ENCODE measurements around the gene KRT25. TPM values are rescaled to one million over a fixed set of nuclear protein-coding genes. Genes with fewer than 3 reads are reported as not detected.

KRT25 gene
- total RNA-seq, 1 experiment from 2014 or later, result not detected

- TF ChIP-seq TEAD4 (CRISPR knock-in tag; IDR thresholded peaks at IDR 0.05) (no peak), NR2C2 (CRISPR knock-in tag; IDR thresholded peaks at IDR 0.05) (no peak), MAX (CRISPR knock-in tag; IDR thresholded peaks at IDR 0.05) (no peak), ZNF121 (CRISPR knock-in tag; IDR thresholded peaks at IDR 0.05) (no peak), ZSCAN18 (CRISPR knock-in tag; IDR thresholded peaks at IDR 0.05) (no peak), ZNF671 (CRISPR knock-in tag; IDR thresholded peaks at IDR 0.05) (no peak)
Measured at GRCh38 chr17:40777971-40778370, 22.8 kb upstream of the KRT25 start (continued).

- H3K9me3 Mint-ChIP-seq, result no peaks in the 10 kb centered on the region
- POLR2A ChIA-PET, result no interaction called here
- peaks cover 28% of the 10 kb centered on the region for H3K27me3 Mint-ChIP-seq (ENCODE audit: low read depth)
- CTCF ChIA-PET, result no interaction called here
- no peak for ATAC-seq
- no peak overlapping the region for H3K4me3 Mint-ChIP-seq
- TF ChIP-seq ERG (CRISPR knock-in tag; IDR thresholded peaks at IDR 0.05) (no peak), ZMAT4 (CRISPR knock-in tag; IDR thresholded peaks at IDR 0.05) (no peak), JUN (CRISPR knock-in tag; IDR thresholded peaks at IDR 0.05) (no peak), NR1H2 (CRISPR knock-in tag; IDR thresholded peaks at IDR 0.05) (no peak), ZBTB43 (CRISPR knock-in tag; IDR thresholded peaks at IDR 0.05) (no peak), GABPB1 (CRISPR knock-in tag; IDR thresholded peaks at IDR 0.05) (no peak), TCF7 (CRISPR knock-in tag; IDR thresholded peaks at IDR 0.05; ENCODE audit: low read depth) (no peak), PREB (CRISPR knock-in tag; IDR thresholded peaks at IDR 0.05; ENCODE audit: borderline replicate concordance) (no peak), ZNF263 (CRISPR knock-in tag; IDR thresholded peaks at IDR 0.05; ENCODE audit: low read depth) (no peak), NFE2L1 (CRISPR knock-in tag; IDR thresholded peaks at IDR 0.05) (no peak), USF2 (CRISPR knock-in tag; IDR thresholded peaks at IDR 0.05) (no peak), ZNF317 (CRISPR knock-in tag; IDR thresholded peaks at IDR 0.05; ENCODE audit: borderline replicate concordance, low read depth) (no peak), ATF2 (CRISPR knock-in tag; IDR thresholded peaks at IDR 0.05; ENCODE audit: borderline replicate concordance, low read depth) (no peak), ZBTB21 (CRISPR knock-in tag; IDR thresholded peaks at IDR 0.05; ENCODE audit: borderline replicate concordance) (no peak), NFATC4 (CRISPR knock-in tag; IDR thresholded peaks at IDR 0.05) (no peak), ZNF121 (CRISPR knock-in tag; IDR thresholded peaks at IDR 0.05) (no peak), FOXJ3 (CRISPR knock-in tag; IDR thresholded peaks at IDR 0.05; ENCODE audit: borderline replicate concordance) (no peak), TP53 (CRISPR knock-in tag; IDR thresholded peaks at IDR 0.05) (no peak)
- no peak for DNase-seq (ENCODE audit: low spot score)
- no peak overlapping the region for H3K27ac Mint-ChIP-seq
- H3K36me3 Mint-ChIP-seq, result no peaks in the 10 kb centered on the region
- no peaks in the 10 kb centered on the region for H3K4me1 Mint-ChIP-seq
Measured at GRCh38 chr17:40777459-40777858, 22.3 kb upstream of the KRT25 start.
